HG03025 (cell line): ENCODE data around the gene SLC9A4.

Source experiments
- ATAC-seq: cut with Tn5 transposase; IDR thresholded peaks from one replicate; pipeline ENCODE4 v1.9.1; 2021; ENCODE audit warnings: mild to moderate bottlenecking, moderate library complexity; ENCODE audit not compliant: unreplicated experiment, low FRiP score

SLC9A4 gene, protein sequence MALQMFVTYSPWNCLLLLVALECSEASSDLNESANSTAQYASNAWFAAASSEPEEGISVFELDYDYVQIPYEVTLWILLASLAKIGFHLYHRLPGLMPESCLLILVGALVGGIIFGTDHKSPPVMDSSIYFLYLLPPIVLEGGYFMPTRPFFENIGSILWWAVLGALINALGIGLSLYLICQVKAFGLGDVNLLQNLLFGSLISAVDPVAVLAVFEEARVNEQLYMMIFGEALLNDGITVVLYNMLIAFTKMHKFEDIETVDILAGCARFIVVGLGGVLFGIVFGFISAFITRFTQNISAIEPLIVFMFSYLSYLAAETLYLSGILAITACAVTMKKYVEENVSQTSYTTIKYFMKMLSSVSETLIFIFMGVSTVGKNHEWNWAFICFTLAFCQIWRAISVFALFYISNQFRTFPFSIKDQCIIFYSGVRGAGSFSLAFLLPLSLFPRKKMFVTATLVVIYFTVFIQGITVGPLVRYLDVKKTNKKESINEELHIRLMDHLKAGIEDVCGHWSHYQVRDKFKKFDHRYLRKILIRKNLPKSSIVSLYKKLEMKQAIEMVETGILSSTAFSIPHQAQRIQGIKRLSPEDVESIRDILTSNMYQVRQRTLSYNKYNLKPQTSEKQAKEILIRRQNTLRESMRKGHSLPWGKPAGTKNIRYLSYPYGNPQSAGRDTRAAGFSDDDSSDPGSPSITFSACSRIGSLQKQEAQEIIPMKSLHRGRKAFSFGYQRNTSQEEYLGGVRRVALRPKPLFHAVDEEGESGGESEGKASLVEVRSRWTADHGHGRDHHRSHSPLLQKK

GRCh38 chr2:102473020-102473419, at the start of gene SLC9A4:
Gene SLC9A4, plus strand, starts transcription at chr2:102473226. Its CDS starts 534 bp downstream, at chr2:102473760.
- no peak for ATAC-seq

DNA sequence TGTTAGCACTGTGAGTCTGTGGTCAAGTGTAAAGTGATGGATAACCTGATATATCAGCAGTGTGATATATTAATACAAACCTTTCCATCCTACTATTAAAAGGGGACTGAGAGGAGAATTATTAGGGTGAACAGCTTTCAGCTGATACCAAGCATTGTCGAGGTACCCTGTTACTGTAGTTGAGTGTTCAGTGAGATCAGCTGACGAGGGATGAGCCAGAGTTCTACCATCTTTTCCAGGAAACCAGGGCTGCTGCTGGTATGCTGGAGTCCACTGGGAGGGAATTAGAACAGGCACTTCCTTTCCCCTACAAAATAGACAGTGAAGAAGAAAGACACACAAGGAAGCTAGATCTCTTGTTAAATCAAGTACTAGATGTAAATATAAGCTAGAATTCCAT, 49.7 kb upstream of the SLC9A4 start:
- no peak for ATAC-seq

DNA sequence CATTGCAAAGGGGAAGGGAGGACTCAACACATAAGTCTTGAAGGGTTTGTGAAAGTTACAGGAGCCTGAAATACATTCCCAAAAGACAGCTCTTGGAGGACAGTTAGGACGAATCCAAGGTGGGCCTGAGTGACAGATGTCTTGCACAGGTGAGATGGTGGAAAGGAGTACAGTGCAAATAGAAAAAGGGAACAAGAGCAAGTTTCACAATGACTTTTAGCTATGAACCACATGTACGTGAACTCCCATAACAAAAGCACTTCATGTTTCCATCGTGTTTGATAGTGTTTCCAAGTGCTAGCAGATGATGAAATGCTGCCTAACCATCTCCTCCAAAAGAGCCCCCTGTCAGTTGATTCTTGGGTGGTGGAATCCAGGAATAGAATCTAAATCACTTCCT, 48.3 kb upstream of the SLC9A4 start:
- ATAC-seq, result peak; percentile 77

GRCh38 chr2:102425441-102426132, 47.4 kb upstream of the SLC9A4 start:
- no peak for ATAC-seq

GRCh38 chr2:102427249-102427648, 45.8 kb upstream of the SLC9A4 start:
- ATAC-seq, result no peak

DNA sequence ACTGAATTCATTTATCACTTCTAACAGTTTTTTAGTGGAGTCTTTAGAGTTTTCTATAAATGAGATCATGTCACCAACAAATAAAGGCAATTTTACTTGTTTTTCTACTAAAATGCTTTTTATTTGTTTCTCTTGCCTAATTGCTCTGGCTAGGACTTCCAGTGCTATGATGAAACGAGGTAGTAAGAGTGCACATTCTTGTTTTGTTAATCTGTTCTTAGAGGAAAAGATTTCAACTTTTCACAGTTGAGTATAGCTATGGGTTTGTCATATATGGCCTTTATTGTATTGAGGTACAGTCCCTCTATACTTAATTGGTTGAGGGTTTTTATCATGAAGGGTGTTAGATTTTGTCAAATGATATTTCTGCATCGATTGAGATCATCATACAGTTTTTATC, 44.5 kb upstream of the SLC9A4 start:
- ATAC-seq, result no peak

DNA sequence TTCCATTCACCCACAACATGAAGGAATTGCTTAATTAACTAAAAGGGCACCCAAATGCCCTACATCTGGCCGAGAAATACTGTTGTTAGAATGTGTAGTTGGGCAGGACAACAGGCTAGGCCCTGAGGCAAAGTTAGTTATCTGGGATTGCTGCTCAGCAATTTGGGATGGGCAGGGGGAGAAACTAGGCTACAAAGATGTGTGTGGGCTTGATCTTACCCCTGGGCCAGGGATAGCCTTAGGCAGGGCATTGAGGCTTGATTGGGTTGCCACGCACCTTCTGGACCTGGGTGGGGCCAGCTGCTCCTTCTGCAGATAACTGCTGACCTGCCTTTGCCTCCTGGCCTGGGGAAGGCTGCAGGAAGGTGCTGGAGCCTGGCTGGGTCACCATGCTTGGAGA, 40.6 kb upstream of the SLC9A4 start:
- ATAC-seq, result no peak

GRCh38 chr2:102433973-102434654, 38.9 kb upstream of the SLC9A4 start:
- ATAC-seq, result no peak

DNA sequence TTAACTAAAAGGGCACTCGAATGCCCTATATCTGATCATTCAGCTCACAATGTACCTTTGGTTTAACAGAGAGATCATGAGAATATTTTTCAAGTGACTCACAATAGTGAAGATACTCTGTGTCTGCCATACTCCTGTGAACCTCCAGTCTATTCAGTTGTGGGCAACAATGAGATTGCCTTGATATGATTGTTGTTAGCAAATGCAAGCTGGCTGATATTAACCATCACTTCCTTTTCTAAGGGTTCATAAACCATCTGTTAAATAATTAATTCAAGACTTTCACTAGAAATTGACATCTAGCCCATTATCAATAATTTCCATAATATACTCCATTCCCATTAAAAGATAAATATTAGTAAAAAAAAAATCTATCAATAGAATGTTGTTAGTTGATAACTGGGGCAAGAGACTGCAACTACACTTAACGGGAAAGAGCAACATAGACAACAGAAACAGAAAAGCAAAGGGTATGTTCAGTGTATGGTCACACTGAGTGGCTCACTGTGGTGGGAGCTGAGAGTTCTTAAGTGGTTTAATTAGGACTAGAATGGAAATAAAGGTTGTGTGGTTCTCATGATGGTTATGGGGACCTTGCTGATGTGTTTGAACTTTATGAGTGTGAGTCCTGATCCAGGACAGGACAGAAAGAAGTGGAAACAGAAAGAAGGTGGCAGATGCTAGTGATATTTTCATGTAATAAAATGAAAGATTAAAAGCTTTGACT, 38.2 kb upstream of the SLC9A4 start:
- no peak for ATAC-seq

DNA sequence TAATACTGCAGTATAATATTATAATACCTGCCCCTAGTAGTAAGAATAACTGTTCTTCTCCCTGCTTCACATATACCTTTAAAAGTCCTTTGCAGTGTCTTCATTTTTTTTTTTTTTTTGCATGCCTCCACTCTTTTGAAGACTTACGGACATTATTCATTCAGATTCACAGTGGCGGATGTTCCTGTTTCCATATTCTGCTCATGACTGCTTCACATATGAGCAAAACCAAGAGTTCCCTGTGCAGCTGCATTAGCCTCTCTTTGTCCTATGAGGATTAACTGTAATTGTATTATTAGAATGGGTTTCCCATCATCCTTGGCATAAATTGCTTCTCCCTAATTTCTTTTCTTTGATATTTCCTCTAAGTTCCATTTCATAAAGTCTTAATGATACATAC, 37.3 kb upstream of the SLC9A4 start:
- no peak for ATAC-seq

GRCh38 chr2:102436323-102436722, 36.7 kb upstream of the SLC9A4 start:
- no peak for ATAC-seq

DNA sequence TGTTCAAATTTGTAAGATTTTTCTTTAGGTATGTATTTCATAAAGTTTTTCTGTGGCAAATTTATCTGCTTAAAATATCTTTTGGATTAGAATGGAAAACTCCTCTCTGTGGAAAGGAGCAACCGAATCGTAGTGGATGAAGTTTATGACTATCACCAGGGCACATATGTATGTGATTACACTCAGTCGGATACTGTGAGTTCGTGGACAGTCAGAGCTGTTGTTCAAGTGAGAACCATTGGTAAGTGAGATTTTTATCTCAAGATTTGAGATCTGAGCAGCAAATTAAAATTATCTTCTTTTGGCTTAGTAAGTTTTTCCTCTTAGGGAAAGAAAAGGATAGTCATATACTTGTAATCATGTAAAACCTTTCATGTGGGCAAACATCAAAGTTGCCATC, 35.9 kb upstream of the SLC9A4 start:
- ATAC-seq, result no peak

- no peak for ATAC-seq
Measured at GRCh38 chr2:102438111-102438510, 34.9 kb upstream of the SLC9A4 start.

DNA sequence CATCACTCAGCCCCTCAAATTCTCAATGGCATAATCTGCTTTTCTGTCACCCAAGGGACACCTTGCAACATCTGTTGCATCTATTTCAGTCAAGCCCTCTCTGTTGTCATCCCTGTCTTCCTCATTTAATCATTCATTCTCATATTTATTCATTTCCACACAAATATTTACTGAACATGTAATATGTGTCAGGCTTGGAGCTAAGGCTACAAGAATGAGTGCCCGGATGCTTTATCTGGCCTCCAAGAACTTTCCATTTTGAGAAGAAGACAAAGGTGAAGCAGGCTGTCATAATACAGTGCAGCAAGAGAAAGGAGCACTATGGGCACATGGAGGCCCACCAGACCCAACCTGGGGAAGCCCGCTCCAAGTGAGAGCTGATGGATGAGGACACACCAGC, 34.4 kb upstream of the SLC9A4 start:
- ATAC-seq, result no peak

DNA sequence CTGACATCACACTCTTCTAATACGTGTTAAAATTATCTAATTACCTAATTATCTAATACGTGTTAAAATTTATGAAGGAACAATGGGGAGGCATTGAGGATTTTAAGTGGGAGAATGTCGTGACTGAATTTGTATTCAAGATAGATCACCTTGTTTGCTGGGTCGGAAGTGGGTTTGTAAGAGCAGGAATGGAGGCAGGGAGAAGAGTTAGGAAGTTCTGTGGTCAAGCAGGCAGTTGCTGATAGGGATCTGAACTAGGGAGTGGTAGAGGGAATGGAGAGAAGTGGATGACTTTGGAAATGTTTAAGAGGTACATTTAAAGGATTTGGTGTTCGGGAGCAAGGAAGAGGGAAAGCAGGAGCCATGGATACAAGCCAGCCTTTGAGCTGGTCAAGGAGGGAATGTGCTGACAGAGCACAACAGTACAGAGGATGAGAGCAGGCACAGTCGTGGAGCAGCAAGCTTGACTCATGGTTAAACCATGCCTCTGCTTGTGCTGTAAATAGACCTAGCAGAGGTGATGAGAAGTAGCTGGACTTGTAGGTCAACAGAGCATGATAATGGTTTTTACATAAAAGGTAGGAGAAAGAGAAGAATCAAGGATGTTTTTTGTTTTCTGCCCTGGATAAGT, 33.8 kb upstream of the SLC9A4 start:
- no peak for ATAC-seq

DNA sequence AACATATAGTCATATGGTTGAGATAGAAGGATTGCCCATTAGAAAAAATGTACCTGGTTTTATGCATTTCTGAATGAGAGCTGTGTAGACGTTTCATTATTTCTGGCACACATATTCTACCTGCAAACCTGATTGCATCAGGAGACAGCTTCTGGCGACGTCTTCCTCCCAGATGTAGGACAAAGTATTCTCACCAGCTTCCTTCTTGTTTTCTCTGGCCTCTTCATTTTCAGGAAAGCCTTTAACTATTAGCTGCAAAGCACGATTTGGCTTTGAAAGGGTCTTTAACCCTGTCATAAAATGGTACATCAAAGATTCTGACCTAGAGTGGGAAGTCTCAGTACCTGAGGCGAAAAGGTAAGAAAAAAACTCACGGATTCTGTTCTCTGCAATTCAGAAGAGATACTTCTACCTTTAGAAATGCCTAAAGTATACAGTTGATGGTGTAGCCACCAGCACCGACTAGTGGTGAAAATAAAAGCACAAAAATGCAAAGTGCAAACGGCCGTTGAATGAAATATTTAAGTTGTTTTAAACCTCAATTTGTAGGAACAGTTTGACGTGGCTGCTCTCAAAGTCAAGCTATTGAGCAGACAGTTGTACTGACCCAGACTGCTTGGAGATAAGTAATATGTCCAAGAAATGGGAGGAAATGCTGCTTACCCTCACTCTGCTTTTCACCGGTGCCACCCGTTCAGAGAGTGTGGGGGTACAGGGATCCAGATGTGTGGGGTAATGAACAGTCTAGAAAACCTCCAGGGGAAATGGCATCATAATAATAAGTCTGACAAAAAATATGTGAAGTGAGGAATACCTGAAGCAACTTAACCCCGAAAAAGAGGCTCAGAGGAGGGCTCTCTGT, 29.8 kb upstream of the SLC9A4 start:
- ATAC-seq, result no peak

DNA sequence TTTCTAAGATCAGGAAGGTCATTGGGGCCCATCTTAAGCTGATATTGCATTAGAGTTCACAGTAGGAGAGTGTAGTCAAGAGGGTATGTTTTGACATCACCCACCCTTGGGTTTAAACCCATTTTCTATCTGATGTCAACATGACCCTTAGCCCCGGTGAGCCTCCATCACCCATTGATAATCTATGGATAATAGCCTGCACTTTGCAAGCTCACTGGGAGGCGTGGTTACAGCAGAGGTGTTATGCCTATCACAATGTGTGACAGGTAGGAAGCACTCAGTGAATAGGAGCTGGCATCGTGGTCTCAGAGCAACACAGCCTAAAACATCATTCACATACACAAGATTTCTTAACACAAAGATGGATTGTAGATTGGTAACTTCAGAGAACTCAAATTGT, 28.8 kb upstream of the SLC9A4 start:
- no peak for ATAC-seq

DNA sequence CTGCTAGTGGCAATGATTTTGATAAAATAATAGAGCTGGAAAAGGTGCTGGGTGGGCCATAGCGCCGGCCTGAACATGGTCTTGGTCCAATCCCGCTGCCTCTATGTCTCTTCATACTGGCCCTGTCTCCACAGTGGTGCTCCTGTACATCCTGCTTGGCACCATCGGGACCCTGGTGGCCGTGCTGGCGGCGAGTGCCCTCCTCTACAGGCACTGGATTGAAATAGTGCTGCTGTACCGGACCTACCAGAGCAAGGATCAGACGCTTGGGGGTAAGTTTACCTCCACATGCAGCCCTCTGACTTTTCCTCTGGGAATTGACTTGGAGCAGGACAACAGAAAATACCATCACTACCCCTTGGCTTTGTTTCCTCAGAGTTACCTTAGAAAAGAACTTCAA, 26.1 kb upstream of the SLC9A4 start:
- no peak for ATAC-seq
